ENCODE data around the gene CLEC10A. TPM values are rescaled to one million over a fixed set of nuclear protein-coding genes. Genes with fewer than 3 reads are reported as not detected.
A peak's percentile ranks its signal among the peaks of the same experiment; 100 is the strongest.

Gene CLEC10A
- polyA plus RNA-seq, 1 donor (not counting 4 experiments of a cell fraction or from before 2014, with no cell fraction given): not detected

GRCh38 chr17:7035591-7036368, 44.3 kb downstream of the CLEC10A start, which contains the start of gene SLC16A13:
Gene SLC16A13 (plus strand): TSS chr17:7036015. CDS start chr17:7036383, 368 bp downstream.
- H3K9ac ChIP-seq (ENCODE audit: control insufficient read depth, extremely low read depth, insufficient read depth, low read length): peak within 1 kb of the TSS; percentile 73
- peaks cover 2% of the 10 kb centered on the region for H3K9me1 ChIP-seq (ENCODE audit: control insufficient read depth, extremely low read depth, insufficient read depth, low read length)
- TF ChIP-seq EZH2 (IDR thresholded peaks at IDR 0.05; ENCODE audit: low read length) (no peak), CTCF (optimal IDR thresholded peaks at IDR 0.05 in 1 of 3, IDR thresholded peaks at IDR 0.05 in 1 of 3, conservative IDR thresholded peaks at IDR 0.05 in 1 of 3; ENCODE audit: extremely low read depth in 1 of 3, insufficient read depth in 2 of 3, low read length in 3 of 3) (no peak)
- peaks cover 10% of the 10 kb centered on the region for H3K4me1 ChIP-seq (ENCODE audit: control insufficient read depth, extremely low read depth, insufficient read depth, low read length)
- H3K4me3 ChIP-seq (ENCODE audit: control insufficient read depth in 2 of 3, extremely low read depth in 1 of 3, insufficient read depth in 2 of 3, low read depth in 1 of 3, low read length in 3 of 3): peak within 1 kb of the TSS; percentile 77 to 97 (median 85)
- no peaks in the 10 kb centered on the region for H4K20me1 ChIP-seq (ENCODE audit: control insufficient read depth, extremely low read depth, insufficient read depth, low read length)
- peak within 1 kb of the TSS; percentile 90 for H3K4me2 ChIP-seq (ENCODE audit: control insufficient read depth, extremely low read depth, insufficient read depth, low read depth, low read length)
- FAIRE-seq: peak; percentile 89
- peak; percentile 93 for DNase-seq (ENCODE audit: low read depth, low spot score)
- no peaks in the 10 kb centered on the region for H3K9me3 ChIP-seq (ENCODE audit: control insufficient read depth, low read depth, low read length)
- H3K27me3 ChIP-seq (ENCODE audit: control insufficient read depth, extremely low read depth, insufficient read depth, low read length): no peaks in the 10 kb centered on the region
- peak within 1 kb of the TSS; percentile 87 for H2AFZ ChIP-seq (ENCODE audit: control insufficient read depth, low read length)
- no peaks in the 10 kb centered on the region for H3K36me3 ChIP-seq (ENCODE audit: control insufficient read depth in 2 of 2, extremely low read depth in 1 of 2, insufficient read depth in 2 of 2, low read length in 2 of 2)
- H3K79me2 ChIP-seq (ENCODE audit: control insufficient read depth, insufficient read depth, low read length): peaks cover 4% of the 10 kb centered on the region
- peak within 1 kb of the TSS; percentile 74 for H3K27ac ChIP-seq (ENCODE audit: control insufficient read depth, insufficient read depth, low read length)
- dilution Hi-C loops (cut with MboI; ENCODE audit: extremely low pct_ligation_motif_present, low sequenced_read_pairs): no loop called here

DNA sequence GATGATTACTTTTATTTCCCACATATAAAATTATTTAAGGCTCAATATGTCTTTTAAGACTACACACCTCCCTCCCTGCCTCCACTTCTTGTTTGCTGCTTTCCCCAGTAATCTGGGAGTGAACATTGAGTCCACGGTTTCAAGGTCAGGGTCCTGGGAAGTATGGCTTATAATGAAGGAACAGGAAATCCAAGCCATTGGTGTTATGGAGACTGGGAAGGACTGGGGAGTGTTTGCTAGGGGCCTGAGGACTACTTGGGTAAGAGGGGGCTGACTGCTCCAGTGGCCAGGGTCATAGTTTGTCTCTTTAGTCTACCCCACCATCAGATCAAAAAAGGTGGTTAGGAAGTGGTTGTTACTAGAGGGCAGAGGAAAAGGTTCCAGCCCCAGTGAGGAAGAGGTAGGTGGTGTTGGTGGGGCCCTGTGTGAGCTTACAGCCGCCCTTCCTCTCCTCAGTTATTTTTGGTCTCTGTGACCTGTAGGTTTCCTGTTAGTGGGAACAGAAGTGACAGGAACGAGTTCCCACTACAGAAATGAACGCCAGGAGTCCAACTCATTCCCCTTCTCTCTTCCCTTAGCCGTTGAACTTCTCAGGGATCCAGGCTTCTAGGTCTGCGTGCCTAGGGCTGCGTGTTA, 45.0 kb downstream of the CLEC10A start:
- H3K4me3 ChIP-seq (ENCODE audit: control insufficient read depth in 2 of 3, extremely low read depth in 1 of 3, insufficient read depth in 2 of 3, low read depth in 1 of 3, low read length in 3 of 3): peak overlapping the region; percentile 77 to 97 (median 85)
- H3K9me3 ChIP-seq (ENCODE audit: control insufficient read depth, low read depth, low read length): no peaks in the 10 kb centered on the region
- H3K36me3 ChIP-seq (ENCODE audit: control insufficient read depth in 2 of 2, extremely low read depth in 1 of 2, insufficient read depth in 2 of 2, low read length in 2 of 2): no peaks in the 10 kb centered on the region
- dilution Hi-C loops (cut with MboI; ENCODE audit: extremely low pct_ligation_motif_present, low sequenced_read_pairs): no loop called here
- peaks cover 4% of the 10 kb centered on the region for H3K79me2 ChIP-seq (ENCODE audit: control insufficient read depth, insufficient read depth, low read length)
- DNase-seq (ENCODE audit: low read depth, low spot score) (no peak), FAIRE-seq (no peak)
- peak overlapping the region; percentile 90 for H3K4me2 ChIP-seq (ENCODE audit: control insufficient read depth, extremely low read depth, insufficient read depth, low read depth, low read length)
- H3K4me1 ChIP-seq (ENCODE audit: control insufficient read depth, extremely low read depth, insufficient read depth, low read length): peaks cover 10% of the 10 kb centered on the region
- TF ChIP-seq EZH2 (IDR thresholded peaks at IDR 0.05; ENCODE audit: low read length) (no peak), CTCF (optimal IDR thresholded peaks at IDR 0.05 in 1 of 3, IDR thresholded peaks at IDR 0.05 in 1 of 3, conservative IDR thresholded peaks at IDR 0.05 in 1 of 3; ENCODE audit: extremely low read depth in 1 of 3, insufficient read depth in 2 of 3, low read length in 3 of 3) (no peak)
- H3K27ac ChIP-seq (ENCODE audit: control insufficient read depth, insufficient read depth, low read length): peak overlapping the region; percentile 74
- H3K9ac ChIP-seq (ENCODE audit: control insufficient read depth, extremely low read depth, insufficient read depth, low read length): peak overlapping the region; percentile 73
- H2AFZ ChIP-seq (ENCODE audit: control insufficient read depth, low read length): peak overlapping the region; percentile 87
- H3K27me3 ChIP-seq (ENCODE audit: control insufficient read depth, extremely low read depth, insufficient read depth, low read length): no peaks in the 10 kb centered on the region
- H4K20me1 ChIP-seq (ENCODE audit: control insufficient read depth, extremely low read depth, insufficient read depth, low read length): no peaks in the 10 kb centered on the region
- peaks cover 2% of the 10 kb centered on the region for H3K9me1 ChIP-seq (ENCODE audit: control insufficient read depth, extremely low read depth, insufficient read depth, low read length)
